ENCODE measurements around the gene BMPR1B. TPM values are rescaled to one million over a fixed set of nuclear protein-coding genes. Genes with fewer than 3 reads are reported as not detected.

Gene BMPR1B
- total RNA-seq, 2 donors from 2014 or later, result 28.6 to 59.8 TPM

DNA sequence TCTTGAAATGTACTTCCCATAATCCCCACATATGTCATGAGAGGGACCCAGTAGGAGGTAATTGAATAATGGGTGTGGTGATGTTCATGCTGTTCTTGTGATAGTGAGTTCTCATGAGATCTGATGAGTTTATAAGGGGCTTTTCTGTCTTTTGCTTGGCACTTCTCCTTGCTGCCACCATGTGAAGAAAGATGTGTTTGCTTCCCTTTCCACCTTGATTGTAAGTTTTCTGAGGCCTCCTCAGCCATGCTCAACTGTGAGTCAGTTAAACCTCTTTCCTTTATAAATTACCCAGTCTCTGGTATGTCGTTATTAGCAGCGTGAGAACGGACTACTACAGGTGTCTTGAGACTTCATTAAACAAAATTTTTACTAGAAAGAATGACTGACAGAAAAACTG lies 323.2 kb downstream of the BMPR1B start:
- H3K4me3 ChIP-seq, result no peak overlapping the region
- H3K27me3 ChIP-seq (replicated peaks; ENCODE audit: insufficient read depth), result no peaks in the 10 kb centered on the region
- no peak for DNase-seq (ENCODE audit: low spot score)
- no peak overlapping the region for H3K27ac ChIP-seq
- no peaks in the 10 kb centered on the region for H3K36me3 ChIP-seq
- H3K4me1 ChIP-seq (replicated peaks), result peaks cover 4% of the 10 kb centered on the region
- TF ChIP-seq, protein P1, sequence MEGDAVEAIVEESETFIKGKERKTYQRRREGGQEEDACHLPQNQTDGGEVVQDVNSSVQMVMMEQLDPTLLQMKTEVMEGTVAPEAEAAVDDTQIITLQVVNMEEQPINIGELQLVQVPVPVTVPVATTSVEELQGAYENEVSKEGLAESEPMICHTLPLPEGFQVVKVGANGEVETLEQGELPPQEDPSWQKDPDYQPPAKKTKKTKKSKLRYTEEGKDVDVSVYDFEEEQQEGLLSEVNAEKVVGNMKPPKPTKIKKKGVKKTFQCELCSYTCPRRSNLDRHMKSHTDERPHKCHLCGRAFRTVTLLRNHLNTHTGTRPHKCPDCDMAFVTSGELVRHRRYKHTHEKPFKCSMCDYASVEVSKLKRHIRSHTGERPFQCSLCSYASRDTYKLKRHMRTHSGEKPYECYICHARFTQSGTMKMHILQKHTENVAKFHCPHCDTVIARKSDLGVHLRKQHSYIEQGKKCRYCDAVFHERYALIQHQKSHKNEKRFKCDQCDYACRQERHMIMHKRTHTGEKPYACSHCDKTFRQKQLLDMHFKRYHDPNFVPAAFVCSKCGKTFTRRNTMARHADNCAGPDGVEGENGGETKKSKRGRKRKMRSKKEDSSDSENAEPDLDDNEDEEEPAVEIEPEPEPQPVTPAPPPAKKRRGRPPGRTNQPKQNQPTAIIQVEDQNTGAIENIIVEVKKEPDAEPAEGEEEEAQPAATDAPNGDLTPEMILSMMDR (IDR thresholded peaks at IDR 0.05), result no peak
- TF ChIP-seq POLR2A (IDR thresholded peaks at IDR 0.05) (no peak), POLR2AphosphoS5 (IDR thresholded peaks at IDR 0.05) (no peak)
- H3K9me3 ChIP-seq, result no peaks in the 10 kb centered on the region
- intact Hi-C loops (cut with DNase I), result no loop called here
- WGBS, result 57% methylated on average over 3 of the region's 3 CpGs

DNA sequence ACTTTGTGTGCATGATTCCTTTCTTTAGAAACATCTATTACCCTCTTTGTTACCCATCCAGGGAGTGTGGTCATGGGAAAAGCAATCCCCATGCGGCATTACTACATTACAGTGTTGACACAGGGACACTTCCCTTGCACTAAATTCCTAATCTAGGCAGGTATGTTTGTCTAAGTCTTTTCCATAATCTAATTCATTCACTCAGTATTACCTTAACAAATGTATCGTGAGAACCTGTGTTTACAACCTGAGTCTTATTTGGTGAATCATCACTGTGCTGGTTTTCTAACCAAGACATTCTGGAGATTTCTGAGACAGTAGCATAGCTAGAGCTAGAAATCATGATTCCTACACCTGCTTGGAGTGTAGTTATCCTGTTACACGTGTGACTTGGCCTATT lies 326.8 kb downstream of the BMPR1B start:
- DNase-seq (ENCODE audit: low spot score), result no peak
- 73% methylated on average over 3 of the region's 3 CpGs for WGBS
- Histone ChIP-seq H3K4me3 (no peak overlapping the region), H3K36me3 (no peaks in the 10 kb centered on the region), H3K4me1 (replicated peaks) (peaks cover 6% of the 10 kb centered on the region), H3K9me3 (no peaks in the 10 kb centered on the region), H3K27ac (peak overlapping the region in 1 of 2 donors; percentile 3), H3K27me3 (replicated peaks; ENCODE audit: insufficient read depth) (no peaks in the 10 kb centered on the region)
- TF ChIP-seq, protein P1 (IDR thresholded peaks at IDR 0.05), result no peak
- TF ChIP-seq POLR2AphosphoS5 (IDR thresholded peaks at IDR 0.05) (no peak), POLR2A (IDR thresholded peaks at IDR 0.05) (no peak)
- intact Hi-C loops (cut with DNase I), result no loop called here

GRCh38 chr4:95085124-95085833 lies 327.5 kb downstream of the BMPR1B start:
- 70% methylated on average over 7 of the region's 7 CpGs for WGBS
- no peaks in the 10 kb centered on the region for H3K36me3 ChIP-seq
- no peaks in the 10 kb centered on the region for H3K27me3 ChIP-seq (replicated peaks; ENCODE audit: insufficient read depth)
- TF ChIP-seq, protein P1 (IDR thresholded peaks at IDR 0.05), result no peak
- TF ChIP-seq POLR2A (IDR thresholded peaks at IDR 0.05), result no peak
- TF ChIP-seq POLR2AphosphoS5 (IDR thresholded peaks at IDR 0.05), result no peak
- H3K9me3 ChIP-seq, result no peaks in the 10 kb centered on the region
- peak overlapping the region in 1 of 2 donors; percentile 3 for H3K27ac ChIP-seq
- no peak overlapping the region for H3K4me3 ChIP-seq
- DNase-seq (ENCODE audit: low spot score), result no peak
- peaks cover 6% of the 10 kb centered on the region for H3K4me1 ChIP-seq (replicated peaks)
- intact Hi-C loops (cut with DNase I), result no loop called here

GRCh38 chr4:95086551-95086950 lies 328.8 kb downstream of the BMPR1B start:
- Histone ChIP-seq H3K27ac (peak overlapping the region in 1 of 2 donors; percentile 33), H3K9me3 (no peaks in the 10 kb centered on the region), H3K27me3 (replicated peaks; ENCODE audit: insufficient read depth) (no peaks in the 10 kb centered on the region), H3K36me3 (no peaks in the 10 kb centered on the region), H3K4me3 (no peak overlapping the region), H3K4me1 (replicated peaks) (peaks cover 6% of the 10 kb centered on the region)
- 53% methylated on average over 1 of the region's 1 CpG for WGBS
- no peak for TF ChIP-seq POLR2A (IDR thresholded peaks at IDR 0.05)
- peak; percentile 15 for TF ChIP-seq POLR2AphosphoS5 (IDR thresholded peaks at IDR 0.05)
- TF ChIP-seq, protein P1 (IDR thresholded peaks at IDR 0.05), result no peak
- DNase-seq (ENCODE audit: low spot score), result no peak
- intact Hi-C loops (cut with DNase I), result no loop called here

Measured in prostate gland (tissue), 2 donors.